IPS DF 6.9 (cell line): ENCODE measurements around the gene CCNY.
"Not testable (repeated sequence)": the region's sequence is repeated elsewhere in the genome, so short reads cannot be mapped to it uniquely, and the experiment has no call there.

Experiments used
- DNase-seq: peaks from one replicate; pipeline ENCODE4 v3.0.0-alpha.2; 2013; ENCODE audit warnings: low read depth, low spot score
- H3K27ac ChIP-seq: one replicate; pipeline ENCODE4 v1.5.1; 2013; ENCODE audit warnings: low read length, control low read depth
- H3K27me3 ChIP-seq: 2 replicates; pipeline ENCODE4 v1.6.1; 2013; ENCODE audit warnings: mild to moderate bottlenecking, low read length; ENCODE audit not compliant: control insufficient read depth, insufficient read depth
- H3K36me3 ChIP-seq: 2 replicates; pipeline ENCODE4 v1.6.1; 2013; ENCODE audit warnings: low read length; ENCODE audit not compliant: control insufficient read depth, insufficient read depth
- H3K4me1 ChIP-seq: 2 replicates; pipeline ENCODE4 v1.6.1; 2013; ENCODE audit warnings: low read length; ENCODE audit not compliant: control insufficient read depth, insufficient read depth
- H3K4me3 ChIP-seq: 2 replicates; pipeline ENCODE4 v1.5.1; 2013; ENCODE audit warnings: mild to moderate bottlenecking, low read length
- H3K9me3 ChIP-seq: 2 replicates; pipeline ENCODE4 v1.6.1; 2013; ENCODE audit warnings: low read length, inconsistent platforms; ENCODE audit not compliant: control insufficient read depth, insufficient read depth
- WGBS: extraction: QIAGEN DNeasy Blood & Tissue Kit; methylation state at CpG from one replicate; pipeline ENCODE4 v1.1.7; 2013; ENCODE audit warnings: mixed read lengths, missing lambda C conversion rate; ENCODE audit not compliant: insufficient read length, insufficient coverage; 5-methylcytosine and 5-hydroxymethylcytosine counted together

CCNY gene

DNA sequence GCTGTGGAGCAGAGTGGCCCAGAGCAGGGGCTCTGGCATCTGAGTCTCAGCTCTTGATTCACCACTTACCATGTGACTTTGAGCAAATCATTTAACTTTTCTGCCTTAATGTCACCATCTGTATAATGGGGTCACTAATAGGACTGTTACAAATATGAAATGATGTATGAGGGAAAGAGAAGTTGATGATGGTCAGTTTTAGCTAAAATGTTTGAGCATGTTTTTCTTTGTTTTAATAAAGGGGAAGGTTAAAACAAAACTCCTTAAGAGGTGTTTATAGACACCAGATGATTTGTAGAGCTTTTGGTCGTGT, 81.0 kb downstream of the CCNY start:
- no peaks in the 10 kb centered on the region for H3K9me3 ChIP-seq
- no peaks in the 10 kb centered on the region; the same call in 1 of the 2 replicates for H3K36me3 ChIP-seq
- no peak overlapping the region for H3K27ac ChIP-seq
- DNase-seq, result no peak
- peaks cover 10% of the 10 kb centered on the region for H3K4me1 ChIP-seq
- WGBS, result no CpG with 5 or more reads among the region's 1 CpG
- H3K27me3 ChIP-seq, result no peaks in the 10 kb centered on the region
- no peak overlapping the region for H3K4me3 ChIP-seq

DNA sequence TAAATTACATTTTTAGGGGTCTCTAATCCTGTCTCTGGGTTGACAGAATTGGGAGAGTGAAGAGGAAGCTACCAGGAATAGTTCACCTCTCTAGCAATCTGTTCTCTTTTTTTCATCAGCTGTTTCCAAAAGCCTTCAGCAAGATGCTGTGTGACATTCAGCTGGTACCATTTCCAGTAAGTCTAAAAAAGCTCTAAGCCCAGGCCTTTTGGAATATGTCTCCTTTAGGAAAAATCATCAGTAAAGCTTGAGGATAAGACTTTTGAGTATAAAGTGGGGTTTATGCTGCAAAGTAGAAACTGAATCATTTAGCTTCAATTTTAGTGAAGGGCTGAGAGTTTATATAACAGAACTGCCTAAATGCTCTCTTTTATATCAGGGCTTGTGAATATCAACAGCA, 81.5 kb downstream of the CCNY start:
- H3K27ac ChIP-seq, result no peak overlapping the region
- H3K9me3 ChIP-seq, result no peaks in the 10 kb centered on the region
- no peak for DNase-seq
- no peak overlapping the region for H3K4me3 ChIP-seq
- peaks cover 9% of the 10 kb centered on the region for H3K4me1 ChIP-seq
- H3K27me3 ChIP-seq, result no peaks in the 10 kb centered on the region
- no peaks in the 10 kb centered on the region; the same call in 1 of the 2 replicates for H3K36me3 ChIP-seq

DNA sequence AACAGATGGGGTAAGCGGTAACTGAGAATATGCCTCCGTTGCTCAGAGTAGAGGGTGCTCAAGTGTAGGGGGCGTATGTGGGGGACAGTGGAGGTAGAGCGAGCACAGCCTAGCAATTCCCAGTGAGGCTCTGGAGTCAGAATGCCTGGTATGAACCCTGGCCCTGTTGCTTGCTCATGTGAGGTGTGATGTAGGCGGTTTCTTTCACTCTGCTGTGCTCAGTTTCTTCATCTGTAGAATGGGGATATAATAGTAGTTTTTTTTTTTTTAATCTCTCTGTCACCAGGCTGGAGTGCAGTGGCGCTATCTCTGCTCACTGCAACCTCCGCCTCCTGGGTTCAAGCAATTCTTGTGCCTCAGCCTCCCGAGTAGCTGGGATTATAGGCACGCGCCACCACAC, 82.3 kb downstream of the CCNY start:
- WGBS, result no CpG with 5 or more reads among the region's 10 CpGs
- not testable (repeated sequence) for H3K4me1 ChIP-seq, H3K27ac ChIP-seq

DNA sequence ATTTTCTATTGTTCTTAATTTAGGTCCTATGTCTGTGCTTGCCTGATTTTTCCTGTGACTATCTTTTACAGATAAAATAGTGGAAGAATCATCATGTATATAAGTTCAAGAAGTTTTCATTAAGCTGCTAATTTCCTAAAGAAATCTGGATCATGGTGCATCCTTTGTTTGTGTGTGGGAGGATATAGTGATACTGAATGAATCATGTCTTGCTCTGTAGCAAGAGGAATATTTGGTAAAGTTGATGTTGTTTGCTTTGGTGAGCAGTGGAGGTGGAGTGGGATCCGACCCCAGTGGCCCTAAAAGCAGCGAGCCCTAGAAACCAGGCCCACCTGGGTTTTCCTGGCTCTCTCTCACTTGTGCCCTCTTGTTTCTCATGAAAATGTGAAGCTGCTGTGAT, 83.7 kb downstream of the CCNY start:
- Histone ChIP-seq H3K27me3 (no peaks in the 10 kb centered on the region), H3K4me1 (peaks cover 10% of the 10 kb centered on the region), H3K4me3 (no peak overlapping the region), H3K27ac (no peak overlapping the region), H3K9me3 (no peaks in the 10 kb centered on the region), H3K36me3 (no peaks in the 10 kb centered on the region; the same call in 1 of the 2 replicates)
- DNase-seq, result no peak
- no CpG with 5 or more reads among the region's 2 CpGs for WGBS

More for the DNA sequence above, 82.3 kb downstream of the CCNY start:
- H3K27me3 ChIP-seq, H3K36me3 ChIP-seq, H3K4me3 ChIP-seq, DNase-seq, H3K9me3 ChIP-seq: not testable (repeated sequence)

DNA sequence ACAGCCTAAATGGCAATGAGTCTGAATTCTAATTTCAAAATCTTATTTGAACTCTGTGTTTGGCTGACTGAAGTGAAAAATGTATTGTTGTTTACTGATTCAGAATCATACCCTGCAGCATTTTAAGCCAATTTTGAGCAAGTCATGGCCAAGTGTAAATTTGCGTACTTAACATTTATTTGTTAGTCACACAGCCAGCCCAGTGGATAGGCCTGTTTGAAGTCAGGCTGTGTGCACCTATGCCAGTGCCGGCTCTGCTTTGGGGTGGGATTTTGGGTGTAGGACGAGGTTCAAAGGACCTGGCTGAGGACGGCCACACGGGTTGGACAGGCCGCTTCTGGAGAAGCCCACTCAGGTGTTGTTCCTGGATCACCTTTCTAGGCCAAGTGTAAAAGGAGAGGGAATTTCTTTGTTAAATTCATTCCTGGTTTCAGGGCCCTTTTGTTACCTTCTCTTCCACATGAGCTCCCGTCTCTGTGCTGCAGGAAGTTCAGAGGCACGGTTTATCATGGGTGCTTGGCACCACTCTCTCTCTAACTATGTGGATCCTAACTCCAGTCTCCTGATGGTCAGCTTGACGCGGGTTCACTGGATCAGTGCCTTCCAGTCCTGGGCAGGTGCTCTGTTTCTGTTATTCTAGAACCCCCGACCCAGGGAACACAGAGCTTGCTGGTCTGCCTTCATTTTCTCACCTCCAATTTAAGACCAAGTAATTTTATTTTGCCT, 84.7 kb downstream of the CCNY start:
- DNase-seq, result no peak
- no peak overlapping the region for H3K27ac ChIP-seq
- H3K4me3 ChIP-seq, result no peak overlapping the region
- H3K9me3 ChIP-seq, result no peaks in the 10 kb centered on the region
- H3K4me1 ChIP-seq, result peaks cover 9% of the 10 kb centered on the region; the same call in 1 of the 2 replicates
- WGBS, result no CpG with 5 or more reads among the region's 11 CpGs
- H3K36me3 ChIP-seq, result no peaks in the 10 kb centered on the region; the same call in 1 of the 2 replicates
- H3K27me3 ChIP-seq, result no peaks in the 10 kb centered on the region

DNA sequence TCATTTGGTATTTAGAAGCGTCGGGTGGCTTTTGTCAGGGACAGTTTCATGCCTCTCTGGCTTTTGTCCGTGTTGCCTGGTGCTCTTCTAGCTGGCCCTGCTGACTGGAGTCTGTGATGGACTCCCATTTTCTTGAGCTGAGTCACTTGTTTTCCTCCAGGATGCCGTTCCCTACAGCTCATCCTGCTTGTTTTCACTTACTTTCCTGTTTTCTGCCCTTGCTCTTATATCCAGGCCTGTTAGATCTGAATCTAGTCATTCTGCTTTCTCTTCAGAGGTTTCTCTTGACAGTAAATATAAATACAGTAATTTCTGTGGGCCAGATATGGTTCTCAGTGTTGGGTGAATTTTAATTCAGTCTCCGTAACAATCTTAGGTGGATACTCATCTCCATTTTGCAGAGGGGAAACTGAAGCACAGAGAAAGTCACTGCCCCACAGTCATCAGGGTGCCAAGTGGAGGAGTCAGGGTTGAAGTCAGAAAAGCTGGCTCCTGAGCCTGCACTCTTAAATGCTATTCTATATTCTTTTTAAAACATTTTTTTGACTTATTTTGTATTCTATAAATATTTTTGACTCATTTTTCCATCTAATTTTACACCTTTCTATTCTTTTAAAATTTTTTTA, 85.4 kb downstream of the CCNY start:
- Histone ChIP-seq H3K9me3 (no peaks in the 10 kb centered on the region), H3K27me3 (no peaks in the 10 kb centered on the region), H3K4me3 (no peak overlapping the region), H3K4me1 (peaks cover 9% of the 10 kb centered on the region; the same call in 1 of the 2 replicates), H3K36me3 (no peaks in the 10 kb centered on the region; the same call in 1 of the 2 replicates), H3K27ac (no peak overlapping the region)
- no CpG with 5 or more reads among the region's 5 CpGs for WGBS
- DNase-seq, result no peak

DNA sequence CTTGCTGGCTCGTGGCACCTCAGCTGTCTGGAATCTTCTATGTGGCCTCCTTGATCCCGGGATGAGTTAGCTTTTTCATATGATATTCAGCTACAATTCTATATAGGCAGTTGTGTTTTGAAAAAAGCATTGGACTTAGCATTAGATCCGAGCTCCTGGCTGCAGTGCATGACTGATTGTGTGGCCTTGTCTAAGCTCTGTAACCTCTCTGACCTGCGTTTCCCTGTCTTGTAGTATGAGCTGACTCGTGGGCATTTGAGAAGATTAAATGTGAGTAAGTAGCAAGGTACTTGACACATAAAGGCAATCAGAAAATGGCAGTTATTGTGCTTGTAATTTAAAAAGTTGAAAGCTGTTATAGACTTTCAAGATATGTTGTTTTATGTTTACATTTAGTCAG, 85.9 kb downstream of the CCNY start:
- Histone ChIP-seq H3K4me1 (peaks cover 11% of the 10 kb centered on the region; the same call in 1 of the 2 replicates), H3K9me3 (no peaks in the 10 kb centered on the region), H3K27ac (no peak overlapping the region), H3K36me3 (no peaks in the 10 kb centered on the region; the same call in 1 of the 2 replicates), H3K4me3 (no peak overlapping the region), H3K27me3 (no peaks in the 10 kb centered on the region)
- no CpG with 5 or more reads among the region's 5 CpGs for WGBS
- DNase-seq, result no peak

DNA sequence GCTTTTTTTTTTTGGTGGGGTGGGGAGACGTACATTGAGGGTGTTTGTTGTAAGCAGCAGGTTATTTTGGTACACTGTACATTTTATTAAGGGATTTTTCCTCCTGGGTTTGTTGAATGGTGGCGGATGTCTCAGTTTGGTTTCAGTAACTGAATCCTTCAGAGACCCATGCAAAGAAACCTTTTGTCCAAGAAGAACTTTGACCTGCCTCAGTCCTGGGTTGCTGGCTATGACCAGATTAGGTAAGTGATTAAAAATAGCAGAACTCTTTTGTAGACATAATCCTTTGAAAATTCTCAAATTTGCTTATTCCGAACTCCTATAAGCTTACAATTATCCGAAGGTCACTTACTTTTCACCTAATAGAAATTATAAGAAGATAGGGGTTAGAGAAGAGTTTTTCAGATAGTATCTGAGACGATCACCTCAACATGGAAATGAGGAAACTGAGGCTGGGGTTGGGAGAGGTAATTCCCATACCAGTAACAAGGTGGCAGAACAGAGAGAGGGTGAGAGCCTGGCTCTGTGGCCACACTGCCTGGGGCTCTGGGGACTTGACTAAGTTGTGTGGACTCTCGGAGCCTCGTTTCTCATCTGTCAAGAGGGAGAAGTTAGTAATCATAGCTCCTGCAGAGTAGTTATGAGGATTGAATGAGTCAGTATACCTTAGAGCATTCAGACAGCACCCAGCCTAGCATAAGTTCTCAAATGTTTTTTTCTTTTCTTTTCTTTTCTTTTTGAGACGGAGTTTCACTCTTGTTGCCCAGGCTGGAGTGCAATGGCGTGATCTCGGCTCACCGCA, 87.4 kb downstream of the CCNY start:
- WGBS, result no CpG with 5 or more reads among the region's 11 CpGs
- H3K4me1 ChIP-seq, result peaks cover 10% of the 10 kb centered on the region; the same call in 1 of the 2 replicates
- no peaks in the 10 kb centered on the region for H3K9me3 ChIP-seq
- H3K4me3 ChIP-seq, result no peak overlapping the region
- no peaks in the 10 kb centered on the region for H3K36me3 ChIP-seq
- H3K27ac ChIP-seq, result no peak overlapping the region
- H3K27me3 ChIP-seq, result no peaks in the 10 kb centered on the region
- DNase-seq, result no peak

DNA sequence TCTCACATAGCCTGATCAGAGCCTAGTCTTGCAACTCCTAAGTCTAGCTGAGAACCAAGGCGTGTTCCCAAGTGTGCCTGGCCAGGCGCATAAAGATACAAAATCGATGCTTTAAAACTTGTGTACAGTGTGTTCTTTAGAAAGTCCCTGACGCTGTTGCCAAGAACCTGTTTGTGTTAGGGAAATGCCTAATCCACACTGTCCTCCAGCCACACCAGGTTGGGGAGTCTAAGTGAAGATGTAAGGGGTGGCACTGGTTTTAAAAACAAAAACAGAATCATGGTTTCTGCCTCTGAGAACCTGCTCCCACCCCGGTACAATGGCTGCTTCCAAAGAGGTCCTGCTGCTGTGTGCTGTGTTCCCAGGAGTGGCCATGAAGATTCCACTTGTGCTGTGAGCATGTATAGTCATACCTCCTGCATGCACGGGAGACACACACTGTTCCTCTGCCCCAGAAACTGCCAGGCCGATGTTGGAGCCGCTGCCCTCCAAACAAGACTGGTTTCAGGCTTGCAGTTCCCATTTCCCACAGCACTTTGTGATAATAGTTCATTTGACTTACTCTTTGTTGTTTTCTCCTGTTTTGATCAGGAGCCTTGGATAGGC, 88.5 kb downstream of the CCNY start:
- DNase-seq, result no peak
- no peaks in the 10 kb centered on the region for H3K9me3 ChIP-seq
- no peak overlapping the region for H3K27ac ChIP-seq
- H3K4me3 ChIP-seq, result no peak overlapping the region
- peaks cover 10% of the 10 kb centered on the region; the same call in 1 of the 2 replicates for H3K4me1 ChIP-seq
- H3K36me3 ChIP-seq, result no peaks in the 10 kb centered on the region
- no peaks in the 10 kb centered on the region for H3K27me3 ChIP-seq
- WGBS, result no CpG with 5 or more reads among the region's 8 CpGs

DNA sequence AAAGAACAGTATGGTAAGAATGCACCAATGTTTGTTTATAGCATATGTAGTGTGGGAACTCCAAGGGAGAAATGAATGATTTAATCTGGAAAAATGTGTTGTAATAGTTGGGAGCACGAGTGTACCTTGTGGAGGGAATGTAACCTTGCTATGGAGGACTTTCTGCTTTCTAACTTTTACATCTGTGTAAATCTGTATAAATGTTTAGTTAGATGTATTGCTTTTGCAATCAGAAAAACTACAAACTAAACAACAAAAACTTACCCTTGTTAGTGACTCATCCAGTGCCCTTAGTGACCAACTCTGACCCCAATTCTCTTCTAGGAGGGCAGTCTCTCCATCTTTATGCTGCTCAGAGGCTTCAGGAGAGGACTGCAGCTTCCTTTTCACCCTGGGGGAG, 89.3 kb downstream of the CCNY start:
- no CpG with 5 or more reads among the region's 1 CpG for WGBS
- Histone ChIP-seq H3K4me3 (no peak overlapping the region), H3K4me1 (peaks cover 8% of the 10 kb centered on the region; the same call in 1 of the 2 replicates), H3K9me3 (no peaks in the 10 kb centered on the region), H3K36me3 (no peaks in the 10 kb centered on the region), H3K27ac (no peak overlapping the region), H3K27me3 (no peaks in the 10 kb centered on the region)
- no peak for DNase-seq
